DOHH2 (cell line): ENCODE measurements around the gene PRMT1.

ENCODE experiments used
- H3F3A ChIP-seq: fragments of 200-600 bp; sonication (generic), shearing (Covaris generic); 2 replicates; pipeline ENCODE4 v1.6.0; 2016; ENCODE audit warnings: antibody characterized with exemption, mild to moderate bottlenecking; ENCODE audit not compliant: control insufficient read depth, insufficient read depth
- H3K27ac ChIP-seq: fragments of 200-600 bp; sonication (generic); 2 replicates; pipeline ENCODE4 v1.5.1; 2014; ENCODE audit warnings: low read depth, mild to moderate bottlenecking, low read length, moderate library complexity
- H3K27me3 ChIP-seq: fragments of 200-600 bp; sonication (generic); 2 replicates; pipeline ENCODE4 v1.6.1; 2014; ENCODE audit warnings: mild to moderate bottlenecking, low read length, mixed read lengths; ENCODE audit not compliant: control insufficient read depth
- H3K36me3 ChIP-seq: fragments of 200-600 bp; sonication (generic); 2 replicates; pipeline ENCODE4 v1.6.1; 2014; ENCODE audit warnings: mild to moderate bottlenecking, low read length, moderate library complexity, mixed read lengths; ENCODE audit not compliant: control insufficient read depth
- H3K4me1 ChIP-seq: fragments of 200-600 bp; sonication (generic); 2 replicates; pipeline ENCODE4 v1.6.1; 2014; ENCODE audit warnings: mild to moderate bottlenecking, low read length, mixed read lengths; ENCODE audit not compliant: control insufficient read depth
- H3K4me2 ChIP-seq: fragments of 200-600 bp; sonication (generic); 2 replicates; pipeline ENCODE4 v1.6.0; 2014; ENCODE audit warnings: mild to moderate bottlenecking, low read length, moderate library complexity
- H3K4me3 ChIP-seq: fragments of 200-600 bp; sonication (generic); 2 replicates; pipeline ENCODE4 v1.5.1; 2014; ENCODE audit warnings: mild to moderate bottlenecking, low read length, mixed read lengths
- H3K79me2 ChIP-seq: fragments of 200-600 bp; sonication (generic); 2 replicates; pipeline ENCODE4 v1.6.1; 2014; ENCODE audit warnings: mild to moderate bottlenecking, low read length, mixed read lengths; ENCODE audit not compliant: control insufficient read depth
- H3K9me2 ChIP-seq: fragments of 200-600 bp; sonication (generic); replicated peaks from 2 replicates; pipeline ENCODE4 v1.6.1; 2014; ENCODE audit warnings: mild to moderate bottlenecking, low read length, mixed read lengths; ENCODE audit not compliant: control insufficient read depth
- H3K9me3 ChIP-seq: fragments of 200-600 bp; sonication (generic); 2 replicates; pipeline ENCODE4 v1.6.1; 2014; ENCODE audit warnings: antibody characterized with exemption, low read length, mixed read lengths; ENCODE audit not compliant: control insufficient read depth, insufficient read depth
- H4K20me1 ChIP-seq: fragments of 200-600 bp; sonication (generic); 2 replicates; pipeline ENCODE4 v1.6.0; 2014; ENCODE audit warnings: low read depth, mild to moderate bottlenecking, antibody characterized with exemption, low read length, moderate library complexity; ENCODE audit not compliant: control insufficient read depth, insufficient read depth
- CTCF ChIP-seq: fragments of 200-600 bp; sonication (generic); IDR thresholded peaks from one replicate; pipeline ENCODE4 v1.5.1; 2014; ENCODE audit warnings: antibody characterized with exemption, mild to moderate bottlenecking, low read depth, low read length; ENCODE audit not compliant: poor library complexity, severe bottlenecking
- EZH2phosphoT487 ChIP-seq: fragments of 200-600 bp; sonication (generic); IDR thresholded peaks from 2 replicates; pipeline ENCODE4 v1.6.1; 2017; ENCODE audit warnings: borderline replicate concordance, mild to moderate bottlenecking, antibody characterized with exemption, low read length, moderate library complexity, mixed read lengths

The PRMT1 gene

GRCh38 chr19:49686503-49687088 lies 9.5 kb downstream of the PRMT1 start:
- H3K4me2 ChIP-seq: no peak overlapping the region
- H3K27me3 ChIP-seq: no peaks in the 10 kb centered on the region
- H3K4me1 ChIP-seq: peaks cover 9% of the 10 kb centered on the region
- H3K27ac ChIP-seq: no peak overlapping the region
- H4K20me1 ChIP-seq: peaks cover 9% of the 10 kb centered on the region; the same call in 1 of the 2 replicates
- no peaks in the 10 kb centered on the region for H3K9me2 ChIP-seq
- H3K79me2 ChIP-seq: peaks cover 20% of the 10 kb centered on the region
- no peak overlapping the region for H3K4me3 ChIP-seq
- TF ChIP-seq CTCF (no peak), EZH2phosphoT487 (no peak)
- H3F3A ChIP-seq: peaks cover 2% of the 10 kb centered on the region; the same call in 1 of the 2 replicates
- no peaks in the 10 kb centered on the region for H3K9me3 ChIP-seq
- peaks cover 86% of the 10 kb centered on the region for H3K36me3 ChIP-seq

- peaks cover 2% of the 10 kb centered on the region; the same call in 1 of the 2 replicates for H3F3A ChIP-seq
- peaks cover 15% of the 10 kb centered on the region for H3K79me2 ChIP-seq
- no peak overlapping the region for H3K4me3 ChIP-seq
- H3K27me3 ChIP-seq: no peaks in the 10 kb centered on the region
- no peaks in the 10 kb centered on the region for H3K9me3 ChIP-seq
- H3K9me2 ChIP-seq: no peaks in the 10 kb centered on the region
- H4K20me1 ChIP-seq: peaks cover 6% of the 10 kb centered on the region; the same call in 1 of the 2 replicates
- no peak overlapping the region for H3K27ac ChIP-seq
- H3K4me1 ChIP-seq: peaks cover 9% of the 10 kb centered on the region
- TF ChIP-seq CTCF (no peak), EZH2phosphoT487 (no peak)
- no peak overlapping the region for H3K4me2 ChIP-seq
- H3K36me3 ChIP-seq: peaks cover 80% of the 10 kb centered on the region
Measured at GRCh38 chr19:49687150-49687549, 10.1 kb downstream of the PRMT1 start.

GRCh38 chr19:49687566-49688316 lies 10.7 kb downstream of the PRMT1 start:
- Histone ChIP-seq H3K36me3 (peaks cover 74% of the 10 kb centered on the region), H3K9me2 (no peaks in the 10 kb centered on the region), H4K20me1 (peaks cover 6% of the 10 kb centered on the region; the same call in 1 of the 2 replicates), H3K9me3 (no peaks in the 10 kb centered on the region), H3K4me2 (no peak overlapping the region), H3F3A (peaks cover 2% of the 10 kb centered on the region; the same call in 1 of the 2 replicates), H3K27me3 (no peaks in the 10 kb centered on the region), H3K27ac (no peak overlapping the region), H3K4me3 (no peak overlapping the region), H3K4me1 (peaks cover 9% of the 10 kb centered on the region), H3K79me2 (peaks cover 10% of the 10 kb centered on the region; the same call in 1 of the 2 replicates)
- TF ChIP-seq CTCF (no peak), EZH2phosphoT487 (no peak)
